DMS 273 treated with DMSO at 0.1 percent for 48 hours (cell line): Measurements from ENCODE around the gene C9orf72.

Source experiments
- DNase-seq: peaks from one replicate; lab custom pipeline; 2025; lab: John Stamatoyannopoulos, UW

C9orf72 gene

GRCh38 chr9:27573634-27574590, 631 bp upstream of the C9orf72 start:
- DNase-seq: peak; percentile 95

GRCh38 chr9:27572566-27572917, 739 bp downstream of the C9orf72 start:
- no peak for DNase-seq

GRCh38 chr9:27572061-27572460, 1.2 kb downstream of the C9orf72 start:
- no peak for DNase-seq

GRCh38 chr9:27571011-27571410, 2.3 kb downstream of the C9orf72 start:
- no peak for DNase-seq

GRCh38 chr9:27569406-27569805, 3.9 kb downstream of the C9orf72 start:
- no peak for DNase-seq

GRCh38 chr9:27566118-27566517, 7.2 kb downstream of the C9orf72 start:
- DNase-seq: no peak

- no peak for DNase-seq
Observed at GRCh38 chr9:27565696-27566095, 7.6 kb downstream of the C9orf72 start.

- no peak for DNase-seq
Observed at GRCh38 chr9:27564670-27565069, 8.6 kb downstream of the C9orf72 start.

- DNase-seq: no peak
Observed at GRCh38 chr9:27563738-27564430, 9.4 kb downstream of the C9orf72 start.

GRCh38 chr9:27561685-27562084, 11.6 kb downstream of the C9orf72 start:
- DNase-seq: no peak

GRCh38 chr9:27560457-27560856, 12.8 kb downstream of the C9orf72 start:
- no peak for DNase-seq

- DNase-seq: no peak
Observed at GRCh38 chr9:27558307-27558706, 15.0 kb downstream of the C9orf72 start.

GRCh38 chr9:27556470-27556869, 16.8 kb downstream of the C9orf72 start:
- no peak for DNase-seq

- DNase-seq: no peak
Observed at GRCh38 chr9:27554712-27555111, 18.6 kb downstream of the C9orf72 start.

- DNase-seq: no peak
Observed at GRCh38 chr9:27549196-27549755, 24.0 kb downstream of the C9orf72 start.

- no peak for DNase-seq
Observed at GRCh38 chr9:27548055-27548741, 25.1 kb downstream of the C9orf72 start.

GRCh38 chr9:27545471-27545870, 27.8 kb downstream of the C9orf72 start:
- no peak for DNase-seq

GRCh38 chr9:27542508-27542907, 30.8 kb downstream of the C9orf72 start:
- no peak for DNase-seq

GRCh38 chr9:27541740-27542139, 31.5 kb downstream of the C9orf72 start:
- no peak for DNase-seq

GRCh38 chr9:27540502-27540901, 32.8 kb downstream of the C9orf72 start:
- DNase-seq: no peak

GRCh38 chr9:27539479-27540441, 33.5 kb downstream of the C9orf72 start:
- DNase-seq: no peak
